ENCODE data around the gene CDYL2.

DNA sequence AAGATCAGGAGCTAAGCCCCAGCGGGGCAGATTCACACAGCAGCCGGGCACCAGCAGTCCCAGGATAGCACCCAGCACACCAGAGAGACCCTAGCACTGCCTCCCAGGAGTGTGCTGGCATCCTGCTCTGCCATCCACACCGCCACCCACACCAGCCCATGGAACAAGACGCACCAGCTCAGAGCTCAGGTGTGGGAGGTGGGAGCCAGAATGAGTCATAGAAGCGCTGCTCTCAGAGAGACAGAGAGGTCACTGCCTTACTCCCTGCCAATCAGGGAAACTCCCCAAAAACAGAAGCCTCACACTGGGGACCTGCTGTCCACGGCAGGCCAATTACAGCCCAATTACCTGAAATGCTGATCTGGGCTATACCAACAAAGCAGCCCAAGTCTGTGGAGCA lies 64.9 kb downstream of the CDYL2 start:
- TF ChIP-seq, protein P1, sequence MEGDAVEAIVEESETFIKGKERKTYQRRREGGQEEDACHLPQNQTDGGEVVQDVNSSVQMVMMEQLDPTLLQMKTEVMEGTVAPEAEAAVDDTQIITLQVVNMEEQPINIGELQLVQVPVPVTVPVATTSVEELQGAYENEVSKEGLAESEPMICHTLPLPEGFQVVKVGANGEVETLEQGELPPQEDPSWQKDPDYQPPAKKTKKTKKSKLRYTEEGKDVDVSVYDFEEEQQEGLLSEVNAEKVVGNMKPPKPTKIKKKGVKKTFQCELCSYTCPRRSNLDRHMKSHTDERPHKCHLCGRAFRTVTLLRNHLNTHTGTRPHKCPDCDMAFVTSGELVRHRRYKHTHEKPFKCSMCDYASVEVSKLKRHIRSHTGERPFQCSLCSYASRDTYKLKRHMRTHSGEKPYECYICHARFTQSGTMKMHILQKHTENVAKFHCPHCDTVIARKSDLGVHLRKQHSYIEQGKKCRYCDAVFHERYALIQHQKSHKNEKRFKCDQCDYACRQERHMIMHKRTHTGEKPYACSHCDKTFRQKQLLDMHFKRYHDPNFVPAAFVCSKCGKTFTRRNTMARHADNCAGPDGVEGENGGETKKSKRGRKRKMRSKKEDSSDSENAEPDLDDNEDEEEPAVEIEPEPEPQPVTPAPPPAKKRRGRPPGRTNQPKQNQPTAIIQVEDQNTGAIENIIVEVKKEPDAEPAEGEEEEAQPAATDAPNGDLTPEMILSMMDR (IDR thresholded peaks at IDR 0.05) = no peak
- TF ChIP-seq POLR2A (IDR thresholded peaks at IDR 0.05) (no peak), EP300 (IDR thresholded peaks at IDR 0.05) (no peak)
